Esophagus squamous epithelium (tissue), 4 donors: ENCODE data around the gene THG1L.

Source experiments
- POLR2A ChIP-seq, 4 donors: fragments of 450-650 bp; IDR thresholded peaks; one replicate each; pipeline ENCODE4 v1.6.1; 2017; ENCODE audit warnings: antibody characterized with exemption in 4 of 4, mild to moderate bottlenecking in 4 of 4, moderate library complexity in 3 of 4
- TF ChIP-seq, protein P1 (sequence below), 6 experiments: fragments of 450-650 bp in 4 of 6; fragments of 200-600 bp in 2 of 6; sonication (generic) in 2 of 6; IDR thresholded peaks; one replicate each; pipeline ENCODE4 v1.5.1; 2016 to 2019; ENCODE audit warnings: antibody characterized with exemption in 6 of 6, mild to moderate bottlenecking in 4 of 6, moderate library complexity in 4 of 6

DNA sequence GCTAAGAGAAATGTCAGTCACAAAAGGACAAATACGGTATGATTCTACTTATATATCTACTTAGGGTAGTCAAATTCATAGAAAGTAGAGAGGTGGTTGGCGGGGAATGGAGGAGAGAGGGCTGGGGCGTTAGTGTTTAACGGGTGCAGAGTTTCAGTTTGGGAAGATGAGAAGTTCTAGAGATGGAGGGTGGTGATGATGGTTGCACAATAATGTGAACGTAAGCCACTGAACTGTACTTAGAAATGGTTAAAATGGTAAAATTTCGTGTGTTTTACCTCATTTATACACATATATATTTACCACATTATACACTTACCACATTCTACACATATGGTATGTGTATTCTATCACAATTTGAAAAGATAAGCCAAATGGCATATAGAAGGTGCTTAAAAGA is 48.0 kb downstream of the THG1L start:
- TF ChIP-seq, protein P1, sequence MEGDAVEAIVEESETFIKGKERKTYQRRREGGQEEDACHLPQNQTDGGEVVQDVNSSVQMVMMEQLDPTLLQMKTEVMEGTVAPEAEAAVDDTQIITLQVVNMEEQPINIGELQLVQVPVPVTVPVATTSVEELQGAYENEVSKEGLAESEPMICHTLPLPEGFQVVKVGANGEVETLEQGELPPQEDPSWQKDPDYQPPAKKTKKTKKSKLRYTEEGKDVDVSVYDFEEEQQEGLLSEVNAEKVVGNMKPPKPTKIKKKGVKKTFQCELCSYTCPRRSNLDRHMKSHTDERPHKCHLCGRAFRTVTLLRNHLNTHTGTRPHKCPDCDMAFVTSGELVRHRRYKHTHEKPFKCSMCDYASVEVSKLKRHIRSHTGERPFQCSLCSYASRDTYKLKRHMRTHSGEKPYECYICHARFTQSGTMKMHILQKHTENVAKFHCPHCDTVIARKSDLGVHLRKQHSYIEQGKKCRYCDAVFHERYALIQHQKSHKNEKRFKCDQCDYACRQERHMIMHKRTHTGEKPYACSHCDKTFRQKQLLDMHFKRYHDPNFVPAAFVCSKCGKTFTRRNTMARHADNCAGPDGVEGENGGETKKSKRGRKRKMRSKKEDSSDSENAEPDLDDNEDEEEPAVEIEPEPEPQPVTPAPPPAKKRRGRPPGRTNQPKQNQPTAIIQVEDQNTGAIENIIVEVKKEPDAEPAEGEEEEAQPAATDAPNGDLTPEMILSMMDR (IDR thresholded peaks at IDR 0.05): no peak
- no peak for TF ChIP-seq POLR2A (IDR thresholded peaks at IDR 0.05)
